ENCODE measurements around the gene CPVL.

Gene CPVL

DNA sequence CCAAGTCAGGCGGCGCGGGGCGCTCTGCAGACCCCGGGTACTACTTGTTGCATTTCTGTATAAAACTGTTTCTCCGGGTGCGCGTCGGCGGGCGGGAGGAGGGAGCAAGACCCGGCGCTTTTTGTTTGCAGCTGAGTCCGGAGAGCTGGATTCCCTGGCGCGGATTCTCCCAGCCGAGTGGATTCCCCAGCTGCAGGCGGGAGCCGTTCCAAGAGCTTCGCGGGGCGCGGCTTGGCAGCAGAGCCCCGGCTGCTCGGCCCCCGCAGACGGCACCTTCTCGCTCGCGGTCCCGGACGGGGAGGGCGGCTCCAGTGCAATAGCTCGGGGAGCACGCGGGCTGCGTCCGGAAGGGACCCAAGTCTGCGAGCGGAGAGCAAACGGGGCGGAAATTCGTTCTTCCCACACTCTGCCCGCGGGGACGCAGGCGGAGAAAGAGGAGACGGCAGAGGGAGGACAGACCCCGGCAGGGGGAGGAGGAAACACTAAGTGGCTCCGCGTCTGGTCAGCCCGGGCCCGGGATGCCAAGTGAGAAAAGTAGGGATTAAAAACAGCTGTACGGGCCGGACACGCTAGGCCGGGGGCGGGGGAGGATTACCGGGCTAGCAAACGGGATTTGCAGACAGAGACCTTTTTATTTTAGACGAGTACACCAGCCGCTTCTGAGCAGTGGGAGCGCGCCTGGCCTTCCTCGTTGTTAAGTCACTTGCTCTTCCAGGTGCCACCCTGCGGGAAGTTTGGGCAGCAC, 187.9 kb downstream of the CPVL start, which contains the start of gene TRIL:
TSS of gene TRIL (minus strand) at position 96 of the 745 bp plus-strand sequence. CDS start 284 bp downstream, outside the sequence.
- Histone ChIP-seq H3K36me3 (ENCODE audit: control insufficient read depth in 1 of 2, insufficient read depth in 2 of 2, low read length in 2 of 2) (no peaks in the 10 kb centered on the region), H3K4me3 (ENCODE audit: low read depth in 1 of 2, low read length in 2 of 2) (peak within 1 kb of the TSS; percentile 23 to 75), H3K4me1 (ENCODE audit: control insufficient read depth in 1 of 2, insufficient read depth in 2 of 2, low read length in 2 of 2) (peaks cover 0 to 37% of the 10 kb centered on the region in 2 donors), H3K27me3 (ENCODE audit: low read depth, low read length) (peaks cover 16% of the 10 kb centered on the region), H3K27ac (ENCODE audit: low read length) (no peak within 1 kb of the TSS), H3K9me3 (ENCODE audit: control insufficient read depth in 1 of 2, low read length in 2 of 2) (no peaks in the 10 kb centered on the region)

DNA sequence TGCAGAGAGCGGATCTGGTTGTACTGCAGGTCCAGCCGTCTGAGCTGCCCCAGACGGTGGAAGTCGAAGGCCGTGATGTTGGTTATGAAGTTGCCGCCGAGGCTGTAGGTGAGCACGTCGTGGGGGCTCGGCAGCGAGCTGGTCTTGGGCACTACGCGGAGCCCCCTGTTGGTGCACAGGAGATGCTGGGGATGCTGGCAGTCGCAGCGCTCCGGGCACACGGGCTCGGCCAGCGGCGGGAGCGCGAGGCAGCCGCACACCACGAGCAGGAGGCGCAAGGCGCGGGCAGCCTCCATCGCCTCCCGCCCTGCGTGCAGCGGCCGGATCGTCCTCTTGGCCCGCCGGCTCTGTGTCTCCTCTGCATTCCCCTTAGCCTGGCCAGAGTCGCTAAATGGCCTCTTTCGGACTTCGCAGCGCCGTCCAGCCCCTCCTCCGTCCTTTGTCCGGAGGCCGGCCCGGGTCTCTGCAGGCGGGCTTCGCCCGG, 188.5 kb downstream of the CPVL start:
- peaks cover 0 to 39% of the 10 kb centered on the region in 2 donors for H3K4me1 ChIP-seq (ENCODE audit: control insufficient read depth in 1 of 2, insufficient read depth in 2 of 2, low read length in 2 of 2)
- peaks cover 16% of the 10 kb centered on the region for H3K27me3 ChIP-seq (ENCODE audit: low read depth, low read length)
- no peaks in the 10 kb centered on the region for H3K36me3 ChIP-seq (ENCODE audit: control insufficient read depth in 1 of 2, insufficient read depth in 2 of 2, low read length in 2 of 2)
- peak overlapping the region; percentile 23 to 75 for H3K4me3 ChIP-seq (ENCODE audit: low read depth in 1 of 2, low read length in 2 of 2)
- no peak overlapping the region for H3K27ac ChIP-seq (ENCODE audit: low read length)
- no peaks in the 10 kb centered on the region for H3K9me3 ChIP-seq (ENCODE audit: control insufficient read depth in 1 of 2, low read length in 2 of 2)

DNA sequence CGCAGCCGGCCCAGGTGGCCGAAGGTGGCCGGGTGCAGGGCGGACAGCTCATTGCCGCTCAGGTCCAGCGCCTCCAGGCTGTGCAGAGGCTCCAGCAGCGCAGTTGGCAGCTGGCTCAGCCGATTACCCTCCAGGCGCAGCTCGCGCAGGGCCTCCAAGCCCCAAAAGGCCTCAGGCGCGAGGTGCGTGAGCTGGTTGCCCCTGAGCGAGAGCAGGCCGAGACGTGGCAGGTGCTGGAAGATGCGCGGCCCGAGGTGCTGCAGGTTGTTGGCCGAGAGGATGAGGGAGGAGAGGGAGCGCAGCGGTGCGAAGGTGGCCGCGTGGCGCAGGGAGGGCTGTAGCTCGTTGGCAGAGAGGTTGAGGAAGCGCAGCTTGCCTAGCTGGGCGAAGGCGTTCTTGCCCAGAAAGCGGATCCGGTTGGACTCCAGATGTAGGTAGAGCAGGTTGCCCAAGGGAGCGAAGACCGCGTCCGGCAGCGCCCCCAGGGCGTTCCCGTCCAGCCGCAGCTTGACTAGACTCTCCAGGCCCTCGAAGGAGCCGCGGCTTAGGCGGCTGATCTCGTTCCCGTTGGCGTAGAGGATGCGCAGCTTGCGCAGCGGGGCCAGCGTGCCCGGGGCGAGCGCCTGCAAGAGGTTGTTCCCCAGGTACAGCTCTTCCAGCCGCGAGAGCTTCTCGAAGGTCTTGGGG, 189.1 kb downstream of the CPVL start:
- no peak overlapping the region for H3K27ac ChIP-seq (ENCODE audit: low read length)
- no peaks in the 10 kb centered on the region for H3K36me3 ChIP-seq (ENCODE audit: control insufficient read depth in 1 of 2, insufficient read depth in 2 of 2, low read length in 2 of 2)
- peaks cover 0 to 39% of the 10 kb centered on the region in 2 donors for H3K4me1 ChIP-seq (ENCODE audit: control insufficient read depth in 1 of 2, insufficient read depth in 2 of 2, low read length in 2 of 2)
- peak overlapping the region; percentile 23 to 75 for H3K4me3 ChIP-seq (ENCODE audit: low read depth in 1 of 2, low read length in 2 of 2)
- H3K27me3 ChIP-seq (ENCODE audit: low read depth, low read length) = peaks cover 16% of the 10 kb centered on the region
- no peaks in the 10 kb centered on the region for H3K9me3 ChIP-seq (ENCODE audit: control insufficient read depth in 1 of 2, low read length in 2 of 2)

DNA sequence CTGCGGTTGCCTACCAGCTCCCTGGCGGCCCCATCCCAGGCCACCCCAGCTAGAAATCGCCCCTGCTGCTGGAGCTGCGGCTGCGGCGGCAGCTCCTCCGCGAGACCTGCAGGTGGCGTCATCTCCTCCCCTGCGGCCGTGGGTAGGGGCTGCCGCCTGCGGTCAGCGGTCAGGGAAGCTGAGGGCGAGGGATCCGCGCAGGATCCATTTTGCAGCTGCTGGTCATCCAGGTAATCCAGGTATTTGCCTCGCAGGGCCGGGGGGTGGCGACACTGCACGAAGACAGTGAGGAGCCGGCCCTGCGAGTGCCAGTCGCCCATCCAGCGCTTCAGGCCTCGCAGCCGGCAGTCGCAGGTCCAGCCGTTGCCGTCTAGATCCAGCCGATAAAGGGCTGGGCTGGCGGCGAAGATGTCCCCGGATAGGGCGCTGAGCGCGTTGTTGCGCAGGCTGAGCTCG, 189.7 kb downstream of the CPVL start:
- Histone ChIP-seq H3K27ac (ENCODE audit: low read length) (no peak overlapping the region), H3K36me3 (ENCODE audit: control insufficient read depth in 1 of 2, insufficient read depth in 2 of 2, low read length in 2 of 2) (no peaks in the 10 kb centered on the region), H3K4me1 (ENCODE audit: control insufficient read depth in 1 of 2, insufficient read depth in 2 of 2, low read length in 2 of 2) (peaks cover 0 to 39% of the 10 kb centered on the region in 2 donors), H3K9me3 (ENCODE audit: control insufficient read depth in 1 of 2, low read length in 2 of 2) (no peaks in the 10 kb centered on the region), H3K27me3 (ENCODE audit: low read depth, low read length) (peaks cover 16% of the 10 kb centered on the region), H3K4me3 (ENCODE audit: low read depth in 1 of 2, low read length in 2 of 2) (peak overlapping the region; percentile 23 to 75)

DNA sequence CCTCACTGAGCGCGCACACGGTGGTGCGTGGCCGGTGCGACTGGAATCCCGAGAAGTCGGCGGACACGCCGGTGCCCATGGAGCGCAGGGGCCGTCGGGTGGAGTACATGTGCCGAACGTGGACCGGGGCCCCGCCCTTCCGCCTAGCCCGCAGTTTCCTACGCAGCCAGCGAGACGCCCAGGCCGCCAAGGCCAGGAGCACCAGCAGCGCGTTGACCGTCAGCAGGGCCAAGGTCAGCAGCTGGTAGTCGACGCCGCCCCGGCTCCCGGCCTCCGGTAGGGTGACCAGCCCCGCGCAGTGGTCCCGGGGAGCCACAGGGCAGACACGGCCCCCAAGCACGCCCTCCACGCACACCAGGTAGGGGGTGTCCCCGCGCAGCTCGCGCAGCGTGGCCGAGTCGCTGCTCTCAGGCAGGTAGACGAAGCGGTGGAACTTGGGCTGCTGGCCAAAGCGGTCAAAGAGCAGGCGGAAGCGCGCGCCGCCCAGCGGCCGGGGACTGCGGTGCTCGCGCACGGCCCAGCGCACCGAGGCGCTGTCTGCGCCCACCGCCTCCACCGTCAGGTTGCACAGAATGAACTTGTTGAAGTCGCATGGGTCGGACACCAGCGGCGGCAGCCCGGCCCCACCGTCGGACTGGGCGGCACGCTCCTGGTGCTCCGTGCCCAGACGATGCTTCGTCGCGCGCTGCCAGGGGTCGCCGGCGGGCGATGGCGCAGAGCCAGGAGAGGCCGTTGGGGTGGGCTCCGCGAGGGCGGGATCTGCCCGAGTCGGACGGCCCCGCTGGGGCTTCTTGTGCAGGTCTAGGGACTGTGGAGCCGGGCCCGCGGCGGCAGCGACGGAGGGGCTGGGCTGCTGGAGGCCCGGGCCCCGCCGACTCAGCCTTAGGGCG, 190.4 kb downstream of the CPVL start:
- peaks cover 16% of the 10 kb centered on the region for H3K27me3 ChIP-seq (ENCODE audit: low read depth, low read length)

DNA sequence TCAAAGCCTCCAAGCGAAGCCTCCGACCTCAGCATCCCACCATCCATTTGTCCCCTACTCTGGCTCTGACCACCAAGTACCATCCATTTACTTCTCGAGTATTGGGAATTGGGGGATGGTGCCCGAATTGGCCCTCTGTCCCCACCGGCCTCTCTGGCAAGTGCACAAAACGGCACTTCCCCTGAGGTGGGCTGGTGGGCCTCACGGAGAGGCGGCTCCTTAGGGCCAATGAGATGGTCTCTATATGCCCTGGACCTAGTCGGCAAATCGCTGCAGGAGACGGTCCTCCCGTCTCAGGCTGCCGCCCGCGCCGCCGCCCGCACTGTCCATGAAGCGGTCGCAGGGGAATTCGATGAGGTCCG, 191.0 kb downstream of the CPVL start:
- no peaks in the 10 kb centered on the region for H3K9me3 ChIP-seq (ENCODE audit: control insufficient read depth in 1 of 2, low read length in 2 of 2)
- H3K27me3 ChIP-seq (ENCODE audit: low read depth, low read length) = peaks cover 16% of the 10 kb centered on the region
- H3K27ac ChIP-seq (ENCODE audit: low read length) = no peak overlapping the region
- peak overlapping the region; percentile 23 to 75 for H3K4me3 ChIP-seq (ENCODE audit: low read depth in 1 of 2, low read length in 2 of 2)
- peaks cover 0 to 39% of the 10 kb centered on the region in 2 donors for H3K4me1 ChIP-seq (ENCODE audit: control insufficient read depth in 1 of 2, insufficient read depth in 2 of 2, low read length in 2 of 2)
- no peaks in the 10 kb centered on the region for H3K36me3 ChIP-seq (ENCODE audit: control insufficient read depth in 1 of 2, insufficient read depth in 2 of 2, low read length in 2 of 2)

More for the DNA sequence above, 190.4 kb downstream of the CPVL start:
- no peaks in the 10 kb centered on the region for H3K36me3 ChIP-seq (ENCODE audit: control insufficient read depth in 1 of 2, insufficient read depth in 2 of 2, low read length in 2 of 2)
- no peaks in the 10 kb centered on the region for H3K9me3 ChIP-seq (ENCODE audit: control insufficient read depth in 1 of 2, low read length in 2 of 2)
- H3K4me1 ChIP-seq (ENCODE audit: control insufficient read depth in 1 of 2, insufficient read depth in 2 of 2, low read length in 2 of 2) = peaks cover 0 to 39% of the 10 kb centered on the region in 2 donors
- no peak overlapping the region for H3K27ac ChIP-seq (ENCODE audit: low read length)
- peak overlapping the region; percentile 23 to 75 for H3K4me3 ChIP-seq (ENCODE audit: low read depth in 1 of 2, low read length in 2 of 2)

DNA sequence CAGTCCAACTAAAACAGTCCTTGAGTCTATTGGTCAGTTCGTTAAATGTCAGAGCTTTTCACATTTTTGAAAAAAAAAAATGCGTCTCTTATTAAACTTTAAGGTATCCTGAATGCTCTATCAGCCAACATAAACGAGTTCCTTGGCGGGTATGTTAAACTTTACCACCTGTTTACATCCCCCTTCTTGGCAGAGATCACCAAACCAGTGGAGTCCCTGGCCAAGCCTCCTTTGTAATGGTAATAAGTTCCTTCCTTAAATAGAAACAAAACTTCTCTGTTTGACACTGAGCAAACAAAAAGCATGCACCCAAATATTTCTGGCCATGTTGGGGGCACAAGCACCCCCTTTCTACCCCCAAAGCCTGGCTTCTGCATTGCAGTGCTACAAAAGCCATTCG, 191.4 kb downstream of the CPVL start:
- no peak overlapping the region for H3K27ac ChIP-seq (ENCODE audit: low read length)
- peaks cover 16% of the 10 kb centered on the region for H3K27me3 ChIP-seq (ENCODE audit: low read depth, low read length)
- no peaks in the 10 kb centered on the region for H3K9me3 ChIP-seq (ENCODE audit: control insufficient read depth in 1 of 2, low read length in 2 of 2)
- H3K4me3 ChIP-seq (ENCODE audit: low read depth in 1 of 2, low read length in 2 of 2) = peak overlapping the region; percentile 23 to 75
- peaks cover 0 to 39% of the 10 kb centered on the region in 2 donors for H3K4me1 ChIP-seq (ENCODE audit: control insufficient read depth in 1 of 2, insufficient read depth in 2 of 2, low read length in 2 of 2)
- H3K36me3 ChIP-seq (ENCODE audit: control insufficient read depth in 1 of 2, insufficient read depth in 2 of 2, low read length in 2 of 2) = no peaks in the 10 kb centered on the region

DNA sequence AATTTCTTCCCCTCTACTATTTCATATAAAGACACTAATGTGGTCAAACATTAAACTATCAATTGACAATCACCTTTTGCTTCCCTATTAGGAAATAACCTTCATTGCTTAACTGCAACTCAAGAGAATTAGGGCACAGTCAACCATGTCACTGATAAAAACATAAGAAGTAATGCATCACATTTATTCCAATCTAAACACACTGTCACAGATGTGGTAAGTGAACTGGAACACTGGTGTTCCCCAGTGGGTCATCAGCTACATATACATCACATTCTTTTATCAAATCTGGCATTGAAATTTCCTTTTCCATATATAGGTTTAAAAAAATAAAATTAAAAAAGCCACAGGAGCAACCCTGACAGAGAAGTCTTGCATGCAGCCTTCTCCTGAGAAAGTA, 191.9 kb downstream of the CPVL start:
- Histone ChIP-seq H3K4me1 (ENCODE audit: control insufficient read depth in 1 of 2, insufficient read depth in 2 of 2, low read length in 2 of 2) (peaks cover 0 to 39% of the 10 kb centered on the region in 2 donors), H3K27me3 (ENCODE audit: low read depth, low read length) (peaks cover 16% of the 10 kb centered on the region), H3K4me3 (ENCODE audit: low read depth in 1 of 2, low read length in 2 of 2) (peak overlapping the region in 1 of 2 donors; percentile 1)

DNA sequence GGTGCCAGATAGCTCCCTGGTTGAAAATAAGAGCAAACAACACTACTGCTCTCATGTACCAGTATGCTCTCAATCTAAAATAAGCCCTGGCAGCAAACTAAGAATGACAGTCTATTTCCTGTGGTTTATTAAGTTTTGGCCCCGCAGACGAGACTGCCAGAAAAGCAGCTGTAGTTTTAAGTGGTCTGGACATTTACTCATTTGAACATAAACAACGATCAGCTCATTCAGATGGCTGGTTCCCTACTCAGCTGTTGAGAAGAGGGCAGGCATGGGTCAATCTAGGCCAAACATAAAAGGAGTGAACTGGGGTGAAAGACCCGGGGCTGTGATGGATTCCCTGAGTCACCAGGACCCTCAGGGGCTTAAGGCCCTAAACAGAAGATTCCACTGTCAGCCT, 192.7 kb downstream of the CPVL start:
- Histone ChIP-seq H3K27me3 (ENCODE audit: low read depth, low read length) (peaks cover 16% of the 10 kb centered on the region), H3K27ac (ENCODE audit: low read length) (no peak overlapping the region)

More for the DNA sequence above, 191.9 kb downstream of the CPVL start:
- Histone ChIP-seq H3K27ac (ENCODE audit: low read length) (no peak overlapping the region), H3K9me3 (ENCODE audit: control insufficient read depth in 1 of 2, low read length in 2 of 2) (no peaks in the 10 kb centered on the region), H3K36me3 (ENCODE audit: control insufficient read depth in 1 of 2, insufficient read depth in 2 of 2, low read length in 2 of 2) (no peaks in the 10 kb centered on the region)

More for the DNA sequence above, 192.7 kb downstream of the CPVL start:
- no peak overlapping the region for H3K4me3 ChIP-seq (ENCODE audit: low read depth in 1 of 2, low read length in 2 of 2)
- H3K36me3 ChIP-seq (ENCODE audit: control insufficient read depth in 1 of 2, insufficient read depth in 2 of 2, low read length in 2 of 2) = no peaks in the 10 kb centered on the region
- no peaks in the 10 kb centered on the region for H3K9me3 ChIP-seq (ENCODE audit: control insufficient read depth in 1 of 2, low read length in 2 of 2)
- H3K4me1 ChIP-seq (ENCODE audit: control insufficient read depth in 1 of 2, insufficient read depth in 2 of 2, low read length in 2 of 2) = peaks cover 0 to 39% of the 10 kb centered on the region in 2 donors

All from muscle layer of duodenum (tissue), 2 donors.